ENCODE measurements around the gene LPGAT1. TPM values are rescaled to one million over a fixed set of nuclear protein-coding genes. Genes with fewer than 3 reads are reported as not detected.

Gene LPGAT1
- total RNA-seq, 1 donor from 2014 or later = 5.7 TPM

GRCh38 chr1:211797994-211798393 lies 32.6 kb downstream of the LPGAT1 start:
- Histone ChIP-seq H3F3A (ENCODE audit: low read depth) (no peaks in the 10 kb centered on the region), H3K4me1 (no peaks in the 10 kb centered on the region), H3K4me3 (no peak overlapping the region), H3K27ac (no peak overlapping the region), H2AFZ (replicated peaks) (no peak overlapping the region), H3K9ac (no peak overlapping the region), H4K20me1 (ENCODE audit: low read depth) (no peaks in the 10 kb centered on the region), H3K36me3 (no peaks in the 10 kb centered on the region), H3K27me3 (no peaks in the 10 kb centered on the region), H3K9me3 (ENCODE audit: low read depth) (peaks cover 7% of the 10 kb centered on the region), H3K79me2 (ENCODE audit: low read depth) (no peaks in the 10 kb centered on the region), H3K4me2 (no peak overlapping the region)
- Mint-ChIP-seq H3K36me3 (peaks cover 10% of the 10 kb centered on the region), H3K27me3 (ENCODE audit: insufficient read depth, low read depth) (peaks cover 2% of the 10 kb centered on the region), H3K4me3 (no peak overlapping the region), H3K27ac (no peak overlapping the region), H3K4me1 (no peaks in the 10 kb centered on the region), H3K9me3 (peaks cover 12% of the 10 kb centered on the region)
- no peak for DNase-seq (ENCODE audit: low spot score)
- TF ChIP-seq EZH2 (IDR thresholded peaks at IDR 0.05) (no peak), EZH2phosphoT487 (IDR thresholded peaks at IDR 0.05) (no peak), CTCF (IDR thresholded peaks at IDR 0.05) (no peak)

DNA sequence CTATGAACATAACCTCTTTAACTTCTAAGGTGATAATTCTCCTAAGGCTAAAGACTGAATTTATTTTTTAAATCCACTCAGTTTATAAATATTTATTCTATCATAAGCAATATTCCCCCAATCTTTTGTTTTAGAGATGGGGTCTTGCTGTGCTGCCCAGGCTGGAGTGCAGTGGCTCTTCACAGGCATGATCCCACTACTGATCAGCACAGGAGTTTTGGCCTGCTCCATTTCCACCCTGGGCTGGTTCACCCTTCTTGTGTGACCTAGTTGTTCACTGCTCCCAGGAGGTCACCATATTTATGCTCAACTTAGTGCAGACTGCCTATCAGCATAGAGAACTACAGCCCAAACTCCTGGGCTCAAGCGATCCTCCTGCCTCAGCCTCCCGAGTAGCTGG lies 38.6 kb downstream of the LPGAT1 start:
- no peak for TF ChIP-seq EZH2 (IDR thresholded peaks at IDR 0.05)
- no peak for TF ChIP-seq EZH2phosphoT487 (IDR thresholded peaks at IDR 0.05)
- no peak for TF ChIP-seq CTCF (IDR thresholded peaks at IDR 0.05)
- H3K27ac ChIP-seq = no peak overlapping the region
- H2AFZ ChIP-seq (replicated peaks) = no peak overlapping the region
- DNase-seq (ENCODE audit: low spot score) = no peak
- Mint-ChIP-seq H3K4me3 (no peak overlapping the region), H3K27ac (no peak overlapping the region), H3K27me3 (ENCODE audit: insufficient read depth, low read depth) (no peaks in the 10 kb centered on the region), H3K36me3 (peaks cover 9% of the 10 kb centered on the region), H3K4me1 (no peaks in the 10 kb centered on the region), H3K9me3 (no peaks in the 10 kb centered on the region)
- H3K27me3 ChIP-seq = no peaks in the 10 kb centered on the region
- no peaks in the 10 kb centered on the region for H3F3A ChIP-seq (ENCODE audit: low read depth)
- H3K36me3 ChIP-seq = no peaks in the 10 kb centered on the region
- H3K79me2 ChIP-seq (ENCODE audit: low read depth) = no peaks in the 10 kb centered on the region
- H3K9ac ChIP-seq = no peak overlapping the region
- no peaks in the 10 kb centered on the region for H4K20me1 ChIP-seq (ENCODE audit: low read depth)
- H3K4me3 ChIP-seq = no peak overlapping the region
- no peak overlapping the region for H3K4me2 ChIP-seq
- H3K9me3 ChIP-seq (ENCODE audit: low read depth) = no peaks in the 10 kb centered on the region
- no peaks in the 10 kb centered on the region for H3K4me1 ChIP-seq

DNA sequence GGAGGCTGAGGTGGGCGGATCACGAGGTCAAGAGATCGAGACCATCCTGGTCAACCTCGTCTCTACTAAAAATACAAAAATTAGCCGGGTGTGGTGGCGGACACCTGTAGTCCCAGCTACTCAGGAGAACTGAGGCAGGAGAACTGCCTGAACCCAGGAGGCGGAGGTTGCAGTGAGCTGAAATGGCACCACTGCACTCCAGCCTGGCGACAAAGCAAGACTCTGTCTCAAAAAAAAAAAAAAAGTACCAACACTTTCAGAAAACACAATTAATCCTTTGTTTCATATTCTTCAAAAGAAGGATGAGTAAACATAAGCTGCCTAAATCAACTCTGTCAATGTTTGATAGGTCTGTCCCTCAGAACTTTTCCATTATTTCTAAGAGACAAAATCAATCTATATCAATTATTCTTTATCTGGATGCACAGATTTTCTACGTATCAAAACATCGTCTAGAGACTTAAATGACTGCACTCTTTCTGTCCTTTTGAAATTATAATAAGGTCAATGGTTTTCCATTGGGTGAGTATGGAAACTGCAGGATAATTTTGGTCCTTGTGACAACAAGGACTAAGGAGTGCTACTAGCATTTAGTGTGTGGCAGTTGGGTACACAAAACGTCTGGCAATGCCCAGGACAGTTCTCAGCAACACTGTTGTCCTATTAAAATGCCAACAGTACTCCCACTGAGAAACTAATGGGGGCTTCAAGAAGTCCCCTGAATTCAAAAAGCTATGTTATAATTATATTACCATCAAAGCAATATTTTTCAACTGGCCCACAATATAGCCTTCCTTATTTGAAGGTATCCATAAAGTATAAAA lies 40.7 kb downstream of the LPGAT1 start:
- H3K4me1 ChIP-seq = no peaks in the 10 kb centered on the region
- H3K36me3 ChIP-seq = no peaks in the 10 kb centered on the region
- H3K4me3 Mint-ChIP-seq = no peak overlapping the region
- no peaks in the 10 kb centered on the region for H3K4me1 Mint-ChIP-seq
- peaks cover 10% of the 10 kb centered on the region for H3K36me3 Mint-ChIP-seq
- no peak overlapping the region for H3K9ac ChIP-seq
- TF ChIP-seq EZH2phosphoT487 (IDR thresholded peaks at IDR 0.05) (no peak), CTCF (IDR thresholded peaks at IDR 0.05) (no peak), EZH2 (IDR thresholded peaks at IDR 0.05) (no peak)
- H3K27me3 ChIP-seq = no peaks in the 10 kb centered on the region
- peaks cover 2% of the 10 kb centered on the region for H3K27me3 Mint-ChIP-seq (ENCODE audit: insufficient read depth, low read depth)
- H3K79me2 ChIP-seq (ENCODE audit: low read depth) = no peaks in the 10 kb centered on the region
- no peaks in the 10 kb centered on the region for H3K9me3 Mint-ChIP-seq
- no peak overlapping the region for H2AFZ ChIP-seq (replicated peaks)
- H3K27ac Mint-ChIP-seq = no peak overlapping the region
- H3K4me2 ChIP-seq = no peak overlapping the region
- H4K20me1 ChIP-seq (ENCODE audit: low read depth) = no peaks in the 10 kb centered on the region
- no peak for DNase-seq (ENCODE audit: low spot score)
- no peak overlapping the region for H3K4me3 ChIP-seq
- H3F3A ChIP-seq (ENCODE audit: low read depth) = no peaks in the 10 kb centered on the region
- no peaks in the 10 kb centered on the region for H3K9me3 ChIP-seq (ENCODE audit: low read depth)
- H3K27ac ChIP-seq = no peak overlapping the region
